H1 (cell line): ENCODE results near the gene CD47. TPM values are rescaled to one million over a fixed set of nuclear protein-coding genes. Genes with fewer than 3 reads are reported as not detected.

Source experiments
- CEBPB ChIP-seq: IDR thresholded peaks from 2 replicates; pipeline ENCODE4 v1.6.1; 2012; ENCODE audit warnings: low read depth, low read length
- FOSL1 ChIP-seq: IDR thresholded peaks from 2 replicates; pipeline ENCODE4 v1.6.1; 2011; ENCODE audit warnings: mild to moderate bottlenecking, low read depth, low read length, moderate library complexity; ENCODE audit not compliant: insufficient read depth
- RFX5 ChIP-seq: IDR thresholded peaks from 2 replicates; pipeline ENCODE4 v1.6.1; 2011; ENCODE audit warnings: low read depth, low read length, improper control_type of control experiment, borderline replicate concordance
- RXRA ChIP-seq: IDR thresholded peaks from 2 replicates; pipeline ENCODE4 v1.6.1; 2011; ENCODE audit warnings: low read depth, mild to moderate bottlenecking, low read length, moderate library complexity; ENCODE audit not compliant: insufficient read depth
- polyA plus RNA-seq, 7 experiments: library from polyadenylated mRNA; depleted of rRNA in 3 of 7; stranded (reverse) in 5 of 7; unstranded in 2 of 7; fragments of >200 nt in 5 of 7; fragments of 200-250 nt in 2 of 7; gene quantifications; 1 replicate in 5 of 7; 2 replicates in 1 of 7; 4 replicates in 1 of 7; pipeline versions ENCODE4 v1.2.1 to v1.2.3, GENCODE V29; 2011 to 2013; ENCODE audit warnings: missing spikeins in 2 of 7, mixed read lengths in 2 of 7
- total RNA-seq: library from RNA; stranded (reverse); fragmentation: NEBNext Ultra II Directional; extraction: Animal tissue kit (Norgen Biotek cat#: 25700); gene quantifications from 2 replicates; pipeline ENCODE4 v1.2.1, GENCODE V29; 2021

The CD47 gene
- total and polyA plus RNA-seq, 2 of the 8 experiments (the other 6 are each of a cell fraction or from before 2014, with no cell fraction given): 14.4 to 19.3 TPM

- TF ChIP-seq RXRA: no peak
- no peak for TF ChIP-seq CEBPB
- no peak for TF ChIP-seq RFX5
- no peak for TF ChIP-seq FOSL1
Observed at GRCh38 chr3:108065096-108065495, 25.7 kb downstream of the CD47 start (continued).
